GM12875 (cell line): ENCODE measurements around the gene GABPB2.

Source experiments
- H3K4me3 ChIP-seq: one replicate; pipeline ENCODE4 v1.5.1; 2011; ENCODE audit warnings: low read depth, low read length, control low read depth
- TF ChIP-seq, protein P1 (sequence below): IDR thresholded peaks from 2 replicates; pipeline ENCODE4 v1.5.1; 2011; ENCODE audit warnings: low read depth, mild to moderate bottlenecking, control low read depth, inconsistent platforms, low read length, moderate library complexity, borderline replicate concordance; ENCODE audit not compliant: insufficient read depth

Gene GABPB2

DNA sequence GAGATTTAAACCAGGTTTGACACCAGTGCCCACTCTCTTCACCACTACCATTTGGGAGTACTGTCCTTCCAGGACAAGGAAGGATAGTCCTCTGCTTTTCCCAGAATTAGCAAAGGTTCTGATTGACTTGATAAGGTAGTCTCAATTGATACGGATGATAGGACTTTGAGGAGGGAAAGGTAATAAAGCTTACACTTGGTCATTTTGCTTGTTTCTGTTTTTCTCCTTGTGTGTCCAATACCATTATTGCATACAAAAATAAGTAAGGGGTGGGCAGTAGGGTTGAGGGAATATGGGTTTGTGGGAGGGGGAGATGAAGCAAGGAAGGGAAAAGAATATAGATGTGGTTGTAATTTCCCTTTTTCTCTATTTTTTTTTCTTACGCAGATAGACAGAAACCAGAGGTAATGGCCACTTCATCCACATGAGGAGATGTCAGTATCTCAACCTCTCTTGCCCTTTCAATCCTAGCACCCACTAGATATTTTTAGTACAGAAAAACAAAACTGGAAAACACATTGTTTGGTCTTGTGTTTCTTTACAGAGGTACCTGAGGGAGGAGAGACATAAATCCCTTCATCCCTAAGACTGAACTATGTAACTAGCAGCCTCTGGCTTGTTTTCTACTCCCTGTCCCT is 20.4 kb upstream of the GABPB2 start:
- TF ChIP-seq, protein P1, sequence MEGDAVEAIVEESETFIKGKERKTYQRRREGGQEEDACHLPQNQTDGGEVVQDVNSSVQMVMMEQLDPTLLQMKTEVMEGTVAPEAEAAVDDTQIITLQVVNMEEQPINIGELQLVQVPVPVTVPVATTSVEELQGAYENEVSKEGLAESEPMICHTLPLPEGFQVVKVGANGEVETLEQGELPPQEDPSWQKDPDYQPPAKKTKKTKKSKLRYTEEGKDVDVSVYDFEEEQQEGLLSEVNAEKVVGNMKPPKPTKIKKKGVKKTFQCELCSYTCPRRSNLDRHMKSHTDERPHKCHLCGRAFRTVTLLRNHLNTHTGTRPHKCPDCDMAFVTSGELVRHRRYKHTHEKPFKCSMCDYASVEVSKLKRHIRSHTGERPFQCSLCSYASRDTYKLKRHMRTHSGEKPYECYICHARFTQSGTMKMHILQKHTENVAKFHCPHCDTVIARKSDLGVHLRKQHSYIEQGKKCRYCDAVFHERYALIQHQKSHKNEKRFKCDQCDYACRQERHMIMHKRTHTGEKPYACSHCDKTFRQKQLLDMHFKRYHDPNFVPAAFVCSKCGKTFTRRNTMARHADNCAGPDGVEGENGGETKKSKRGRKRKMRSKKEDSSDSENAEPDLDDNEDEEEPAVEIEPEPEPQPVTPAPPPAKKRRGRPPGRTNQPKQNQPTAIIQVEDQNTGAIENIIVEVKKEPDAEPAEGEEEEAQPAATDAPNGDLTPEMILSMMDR, result no peak
- H3K4me3 ChIP-seq, result no peak overlapping the region

DNA sequence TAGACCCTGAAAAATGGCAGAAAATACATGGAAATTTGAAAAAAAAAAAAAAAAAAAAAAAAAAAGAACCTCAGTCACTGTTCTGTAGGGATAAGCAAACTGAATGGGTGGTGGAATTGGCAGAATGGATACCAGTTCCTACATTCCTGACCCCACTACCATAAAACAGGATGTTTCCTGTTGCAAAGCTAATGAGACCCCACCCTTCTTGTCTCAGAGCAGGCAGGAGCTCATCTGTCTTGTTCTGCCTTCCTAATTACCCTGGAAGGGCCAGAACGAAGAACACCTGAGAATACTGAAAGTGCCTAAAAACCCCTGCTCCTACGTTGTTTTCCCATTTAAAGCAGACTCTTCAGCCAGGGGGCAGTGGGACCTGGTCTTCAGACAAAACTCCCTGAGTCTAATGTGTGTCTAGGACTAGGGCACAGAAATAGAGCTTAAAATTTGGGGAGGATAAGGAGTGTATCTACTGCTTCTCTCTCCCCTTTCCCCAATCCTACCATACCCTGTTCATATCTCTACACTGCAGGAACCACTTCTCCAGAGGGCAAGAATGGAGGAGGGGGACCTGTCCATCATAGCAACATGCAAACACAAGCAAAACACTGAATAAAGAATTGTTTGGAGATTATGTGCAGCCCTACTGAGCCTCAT is 19.1 kb upstream of the GABPB2 start:
- no peak overlapping the region for H3K4me3 ChIP-seq
- TF ChIP-seq, protein P1, result no peak

DNA sequence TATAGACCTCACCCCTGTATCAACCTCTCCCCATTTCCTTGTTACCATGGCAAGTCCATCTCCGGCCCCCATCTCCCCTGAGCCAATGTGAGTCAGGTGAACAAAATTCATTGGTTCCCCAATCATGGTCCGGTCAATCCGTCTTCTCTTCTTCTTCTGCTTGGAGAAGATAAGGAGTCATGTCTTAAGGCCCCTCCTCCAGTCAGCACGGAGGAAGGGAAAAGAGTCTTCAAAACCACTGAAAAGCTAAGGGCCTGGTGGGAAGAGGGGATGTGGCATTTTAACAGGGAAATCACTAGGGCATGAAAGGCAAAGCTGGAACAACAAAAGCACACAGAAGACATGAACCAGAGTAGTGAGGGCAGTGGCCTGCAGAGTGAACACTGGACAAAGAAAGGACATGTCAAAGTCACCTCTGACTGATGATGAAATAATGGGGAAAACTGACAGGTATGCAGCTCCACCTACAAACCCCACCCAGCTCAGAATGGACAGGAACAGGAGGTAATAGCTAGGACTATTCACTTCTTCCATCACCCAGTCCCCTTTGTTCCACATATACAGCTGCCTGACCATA is 15.5 kb upstream of the GABPB2 start:
- TF ChIP-seq, protein P1, result no peak
- no peak overlapping the region for H3K4me3 ChIP-seq

DNA sequence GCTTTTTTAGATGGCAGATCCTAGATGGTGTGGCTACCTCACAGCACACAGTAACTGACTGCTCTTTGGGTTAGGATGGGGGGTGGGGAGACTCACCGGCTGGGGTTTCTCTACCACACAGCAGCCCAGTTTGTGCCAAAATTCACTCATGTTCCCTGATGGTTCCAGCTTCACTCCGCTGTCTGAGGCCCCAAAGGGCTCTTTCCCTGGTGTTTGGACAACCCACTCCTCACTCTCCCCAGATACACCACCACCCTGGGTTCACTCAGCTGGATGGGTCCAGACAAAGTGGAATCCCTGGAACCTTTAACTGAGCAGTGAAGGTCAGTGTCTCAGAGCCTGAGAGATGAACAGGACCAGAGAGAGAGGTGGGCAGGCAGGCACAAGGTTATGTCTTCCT is 15.0 kb upstream of the GABPB2 start:
- TF ChIP-seq, protein P1, result no peak
- no peak overlapping the region for H3K4me3 ChIP-seq

DNA sequence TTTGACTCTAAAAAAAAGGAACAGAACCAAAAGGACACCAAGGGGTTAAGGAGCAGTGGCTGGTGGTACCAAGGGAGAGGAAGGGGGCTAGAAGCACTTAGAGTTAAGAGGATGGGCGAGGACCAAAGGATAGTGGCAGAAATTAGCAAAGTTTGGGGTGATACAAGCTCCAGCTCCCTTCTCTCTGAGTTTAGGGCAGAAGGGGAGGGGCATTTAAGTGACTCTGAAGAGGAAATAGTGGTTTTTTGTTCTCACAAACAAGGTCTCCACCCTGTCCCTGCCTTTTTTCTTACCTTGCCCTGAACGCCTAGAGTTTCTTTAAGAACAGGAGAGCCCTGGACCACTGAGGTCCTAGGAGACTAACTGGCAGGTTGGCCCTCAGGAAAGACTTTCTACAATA is 14.4 kb upstream of the GABPB2 start:
- no peak overlapping the region for H3K4me3 ChIP-seq
- TF ChIP-seq, protein P1, result no peak

DNA sequence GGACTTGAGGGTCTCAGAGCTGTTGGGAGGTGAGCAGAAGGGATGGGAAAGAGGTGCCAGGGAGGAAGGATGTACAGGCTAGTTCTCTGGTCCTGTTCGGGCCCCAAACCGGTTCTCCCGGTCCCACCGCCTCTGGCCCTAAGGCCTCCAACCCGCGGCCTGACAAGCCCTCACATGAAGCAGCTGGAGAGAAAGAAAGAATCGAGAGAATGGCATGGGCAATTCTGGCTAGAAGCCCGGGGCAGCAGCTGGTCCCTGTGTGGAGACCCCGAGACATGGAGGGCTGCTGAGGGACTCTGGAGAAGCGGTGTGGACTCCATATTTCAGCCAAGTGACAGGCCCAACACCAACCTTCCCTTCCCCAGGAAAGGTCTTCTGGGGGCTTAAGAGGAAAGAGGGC is 11.9 kb upstream of the GABPB2 start:
- TF ChIP-seq, protein P1, result no peak
- H3K4me3 ChIP-seq, result peak overlapping the region; percentile 96
